GM19025 (cell line): Measurements from ENCODE around the gene SCG3.

Experiments used
- ATAC-seq: cut with Tn5 transposase; IDR thresholded peaks from one replicate; pipeline ENCODE4 v1.9.1; 2021; ENCODE audit warnings: mild to moderate bottlenecking, low read depth, moderate library complexity; ENCODE audit not compliant: unreplicated experiment

Gene SCG3

DNA sequence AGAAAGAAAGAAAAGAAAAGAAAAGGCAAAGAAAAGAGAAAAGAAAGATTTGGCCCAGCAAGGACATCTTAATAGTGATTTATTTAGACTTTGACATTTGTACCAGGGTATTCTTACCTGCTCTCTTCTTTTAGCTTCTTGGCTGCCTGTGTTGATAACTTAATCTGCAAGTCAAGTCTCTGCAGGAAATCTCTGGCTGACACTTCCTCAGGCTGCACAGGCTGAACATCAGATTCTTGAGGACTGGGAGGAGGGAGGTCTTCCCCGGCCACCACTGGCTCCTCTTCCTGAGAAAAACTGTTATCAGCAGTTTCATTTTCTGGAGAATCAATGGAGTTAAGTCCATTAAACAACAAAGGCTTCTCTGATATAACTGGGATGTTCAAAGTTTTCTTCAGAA lies 43.4 kb downstream of the SCG3 start:
- no peak for ATAC-seq

GRCh38 chr15:51726302-51727073 lies 45.2 kb downstream of the SCG3 start:
- peak; percentile 77 for ATAC-seq

GRCh38 chr15:51727141-51727897 lies 46.0 kb downstream of the SCG3 start:
- ATAC-seq, result no peak

DNA sequence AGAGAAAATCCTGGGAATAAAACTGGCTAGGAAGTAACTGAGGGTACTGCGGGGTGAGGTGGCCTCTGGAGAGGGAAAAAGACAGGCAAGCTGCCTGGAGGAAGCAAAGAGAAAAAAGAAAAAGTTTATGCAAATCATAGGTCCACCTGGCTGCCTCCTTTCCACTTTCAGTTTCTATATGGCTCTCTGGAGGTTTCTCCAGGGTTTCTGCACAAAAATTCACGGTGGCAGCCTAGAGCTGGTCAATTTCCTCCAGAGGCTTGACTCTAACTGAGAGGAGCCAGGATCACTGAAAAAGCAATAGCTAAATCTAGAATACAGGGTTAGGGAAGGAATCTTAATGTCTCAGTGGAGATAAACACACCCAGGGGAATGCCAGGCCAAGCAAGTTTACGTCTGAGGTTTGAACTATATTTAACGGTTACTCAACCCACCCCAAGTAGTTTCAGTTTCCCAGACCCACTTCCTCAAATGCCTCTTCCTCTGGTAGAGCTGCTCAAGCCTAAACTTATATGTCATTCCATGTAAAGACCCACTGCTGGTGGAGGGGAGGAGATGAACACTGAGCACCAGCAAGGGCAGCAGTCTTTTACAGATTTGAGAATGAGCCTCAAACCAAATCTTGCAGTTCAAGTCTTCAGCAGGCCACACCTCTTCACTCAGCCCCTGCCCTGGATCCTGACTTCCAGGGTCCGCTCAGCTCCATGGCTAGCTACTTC lies 50.4 kb downstream of the SCG3 start:
- peak; percentile 49 for ATAC-seq

DNA sequence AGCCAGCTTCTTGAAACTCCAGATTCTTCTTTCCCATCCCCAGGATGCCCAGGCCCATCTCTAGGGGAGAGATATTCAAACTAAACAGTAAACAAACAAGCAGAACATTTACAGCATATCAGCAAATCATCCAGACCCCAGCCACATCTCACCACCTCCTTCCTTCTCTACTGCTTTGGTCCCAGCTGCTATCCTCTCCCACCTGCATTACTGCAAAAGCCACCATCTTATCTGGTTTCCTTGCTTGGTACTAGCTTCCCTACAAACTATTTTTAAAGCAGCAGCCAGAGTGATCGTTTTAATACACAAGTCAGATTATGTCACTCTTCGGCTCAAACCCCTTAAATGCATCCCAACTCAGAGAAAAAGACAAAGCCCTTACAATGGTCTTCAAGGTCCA lies 51.3 kb downstream of the SCG3 start:
- ATAC-seq, result no peak

- no peak for ATAC-seq
These were observed 54.1 kb downstream of the SCG3 start for GRCh38 chr15:51735228-51736010.

DNA sequence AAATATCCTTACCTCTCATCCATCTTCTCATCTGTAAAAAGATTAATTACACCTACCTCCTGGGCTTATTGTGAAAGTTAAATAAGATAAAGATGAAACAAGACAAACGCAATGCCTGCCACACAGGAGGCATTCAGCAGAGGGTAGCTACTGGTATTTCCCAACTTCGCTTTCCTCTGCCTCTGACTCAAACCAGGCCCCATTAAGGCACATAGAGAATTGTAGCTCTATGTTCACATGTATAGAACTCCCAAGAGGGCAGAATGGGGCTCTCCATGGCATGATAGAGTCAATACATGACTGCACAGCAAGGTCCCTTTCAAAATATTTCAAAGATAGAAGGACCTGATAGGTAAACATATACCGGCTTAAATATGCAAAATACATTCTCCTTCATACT lies 54.8 kb downstream of the SCG3 start:
- ATAC-seq, result no peak

- ATAC-seq, result peak; percentile 28
These were observed 55.6 kb downstream of the SCG3 start for GRCh38 chr15:51736751-51737521.

DNA sequence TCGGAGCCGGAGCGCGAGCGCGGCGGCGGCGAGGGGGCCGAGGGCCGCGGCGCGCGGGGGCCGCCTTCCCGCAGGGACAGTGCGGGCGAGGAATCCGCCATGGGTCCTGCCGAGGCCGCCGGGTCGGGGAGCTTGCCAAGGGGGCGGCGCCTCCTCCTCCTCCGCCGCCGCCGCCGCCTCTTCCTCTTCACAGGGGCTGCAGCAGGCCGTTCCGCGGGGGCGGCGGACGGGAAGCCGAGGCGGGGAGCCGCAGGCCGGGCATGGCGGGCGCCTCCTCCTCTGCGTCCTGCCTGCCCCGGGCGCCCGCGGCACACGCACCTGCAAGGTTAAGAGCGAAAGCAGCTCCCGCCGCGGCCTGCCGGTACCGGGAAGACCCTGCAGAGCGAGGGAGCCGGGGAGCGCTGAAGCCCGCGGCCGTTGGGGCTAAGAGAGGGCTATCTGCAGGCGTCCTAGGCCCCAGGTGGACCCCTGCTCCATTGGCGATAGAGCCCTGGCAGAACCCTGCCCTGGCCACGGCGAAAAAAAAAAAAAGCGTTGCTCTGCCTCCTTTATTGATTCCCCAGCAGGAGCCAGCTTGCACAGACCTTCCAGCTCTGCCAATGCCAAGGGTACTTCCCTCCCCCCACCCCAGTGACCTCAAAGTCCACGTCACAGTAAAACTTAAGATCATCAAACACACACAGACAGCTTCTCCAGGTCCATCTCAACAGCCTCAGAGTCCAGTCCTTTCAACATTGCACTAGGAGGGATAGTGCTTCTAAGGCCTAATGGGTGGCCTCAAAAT lies 56.4 kb downstream of the SCG3 start, which contains the start of gene LYSMD2:
Gene LYSMD2 (minus strand): TSS at position 134 of the 784 bp plus-strand sequence. CDS start 33 bp downstream, at position 101.
- ATAC-seq, result peak; percentile 52

DNA sequence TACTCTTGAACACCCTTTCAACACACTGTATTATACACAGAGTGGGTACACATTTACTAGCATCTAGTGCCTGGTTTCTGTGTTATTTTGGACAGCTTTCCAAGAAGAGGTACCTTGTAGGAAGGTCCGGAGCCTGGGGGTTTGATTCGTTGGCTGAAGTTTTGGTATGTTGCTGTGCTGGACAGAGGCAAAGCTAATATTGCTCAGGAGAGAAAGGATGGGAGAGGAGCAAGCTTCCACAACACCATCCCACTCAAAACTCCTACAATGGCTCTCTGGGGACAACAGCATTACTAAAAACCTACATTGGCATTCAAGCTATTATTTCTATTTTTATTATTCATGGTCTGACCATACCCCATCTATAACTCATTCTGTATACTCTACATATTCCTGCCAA lies 57.2 kb downstream of the SCG3 start:
- no peak for ATAC-seq

- no peak for ATAC-seq
These were observed 57.9 kb downstream of the SCG3 start for GRCh38 chr15:51739061-51739712.

- ATAC-seq, result no peak
These were observed 68.0 kb downstream of the SCG3 start for GRCh38 chr15:51749307-51749706.

DNA sequence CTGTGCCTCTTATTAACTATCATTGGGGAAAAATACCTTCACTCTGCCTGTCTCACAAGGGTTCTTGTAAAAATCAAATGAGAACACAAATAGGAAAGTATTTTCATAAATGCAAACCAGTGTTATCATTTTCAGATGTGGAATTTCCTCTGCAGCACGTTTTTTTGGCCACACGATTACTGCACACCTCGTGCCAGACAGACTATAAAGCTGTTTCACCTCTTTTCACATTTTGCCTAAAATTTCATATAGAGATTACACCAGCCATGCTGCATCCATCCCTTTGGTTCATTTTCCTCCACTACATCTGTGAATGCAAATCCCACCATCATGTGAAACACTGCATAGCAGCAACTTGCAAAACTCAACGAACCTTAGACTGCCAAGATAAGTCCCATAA lies 68.9 kb downstream of the SCG3 start:
- no peak for ATAC-seq

DNA sequence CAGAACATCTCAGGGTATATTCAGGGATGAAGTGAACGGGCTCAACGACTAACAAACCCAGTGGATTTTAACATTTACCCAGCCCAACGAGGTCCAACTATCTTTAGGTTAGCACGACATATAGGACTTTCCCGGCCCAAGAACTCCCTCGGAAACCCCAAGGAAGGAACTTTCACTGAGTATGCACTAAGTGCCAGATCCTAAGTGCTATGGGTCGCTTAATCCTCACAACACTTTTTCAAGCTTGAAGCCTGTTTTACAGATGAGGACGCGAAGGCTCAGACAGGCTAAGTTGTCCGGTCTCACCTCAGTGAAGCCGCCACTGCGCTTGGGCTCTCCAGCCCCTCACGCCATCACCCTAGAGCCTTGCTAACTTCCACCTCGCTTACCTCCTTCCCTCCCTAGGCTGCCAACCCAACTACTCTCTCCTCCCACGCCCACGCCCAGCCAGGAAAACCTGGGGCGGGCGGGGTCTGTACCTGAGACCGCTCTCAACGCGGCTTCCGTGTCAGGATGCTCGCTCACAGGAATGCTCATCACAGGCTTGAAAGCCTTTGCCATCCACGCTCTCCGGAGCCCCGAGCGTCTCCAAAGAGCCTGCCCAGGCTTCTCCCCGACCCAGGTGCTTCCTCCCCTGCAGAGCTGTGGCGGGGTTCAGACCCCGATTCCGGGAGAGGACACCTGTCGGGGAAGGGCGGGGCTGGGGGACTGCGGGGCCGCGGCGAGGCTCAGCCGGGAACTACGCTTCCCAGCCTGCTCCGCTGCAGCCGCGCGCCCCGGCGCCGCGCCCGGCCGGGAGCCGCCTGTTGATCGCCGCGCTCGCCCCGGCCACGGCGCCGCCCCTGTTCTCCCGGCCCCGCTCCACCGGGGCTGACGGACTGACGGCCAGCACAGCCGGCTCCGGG lies 69.7 kb downstream of the SCG3 start, which contains the start of gene TMOD2:
Gene TMOD2 (plus strand): TSS at position 806 of the 905 bp plus-strand sequence. CDS start 14,845 bp downstream, outside the sequence.
- peak; percentile 82 for ATAC-seq

- peak; percentile 37 for ATAC-seq
These were observed 70.7 kb downstream of the SCG3 start for GRCh38 chr15:51751697-51752683.

GRCh38 chr15:51752888-51753287 lies 71.6 kb downstream of the SCG3 start:
- no peak for ATAC-seq
